A204.1 (cell line): ENCODE measurements around the gene TTC19.
A peak's percentile ranks its signal among the peaks of the same experiment; 100 is the strongest.
"Not testable (repeated sequence)": the region's sequence is repeated elsewhere in the genome, so short reads cannot be mapped to it uniquely, and the experiment has no call there.

Source experiments
- FAIRE-seq: peaks from 2 replicates; lab custom pipeline; 2012; peaks lifted over from hg19 to GRCh38; lab: Jason Lieb, UNC

TTC19 gene

GRCh38 chr17:15973016-15973415, 26.6 kb upstream of the TTC19 start:
- FAIRE-seq: no peak

- FAIRE-seq: no peak
Measured at GRCh38 chr17:15973834-15974233, 25.8 kb upstream of the TTC19 start.

GRCh38 chr17:15977894-15978293, 21.7 kb upstream of the TTC19 start:
- FAIRE-seq: no peak

- FAIRE-seq: no peak
Measured at GRCh38 chr17:15978606-15979005, 21.0 kb upstream of the TTC19 start.

- FAIRE-seq: not testable (repeated sequence)
Measured at GRCh38 chr17:15979013-15979412, 20.6 kb upstream of the TTC19 start.

GRCh38 chr17:15981208-15981607, 18.4 kb upstream of the TTC19 start:
- FAIRE-seq: no peak

GRCh38 chr17:15981646-15982580, 17.7 kb upstream of the TTC19 start:
- no peak for FAIRE-seq

GRCh38 chr17:15996322-15996721, 3.3 kb upstream of the TTC19 start:
- FAIRE-seq: no peak

GRCh38 chr17:15998031-15998562, 1.5 kb upstream of the TTC19 start:
- no peak for FAIRE-seq

- FAIRE-seq: no peak
Measured at GRCh38 chr17:15999974-16000827, 577 bp downstream of the TTC19 start.

- no peak for FAIRE-seq
Measured at GRCh38 chr17:16001226-16001897, 1.7 kb downstream of the TTC19 start.

GRCh38 chr17:16002708-16003260, 3.2 kb downstream of the TTC19 start:
- FAIRE-seq: no peak

- FAIRE-seq: no peak
Measured at GRCh38 chr17:16003841-16004240, 4.2 kb downstream of the TTC19 start.

GRCh38 chr17:16005636-16006035, 6.0 kb downstream of the TTC19 start:
- no peak for FAIRE-seq

- no peak for FAIRE-seq
Measured at GRCh38 chr17:16007439-16007838, 7.8 kb downstream of the TTC19 start.

- peak; percentile 27 for FAIRE-seq
Measured at GRCh38 chr17:16013943-16014407, 14.4 kb downstream of the TTC19 start.

- no peak for FAIRE-seq
Measured at GRCh38 chr17:16019347-16019746, 19.7 kb downstream of the TTC19 start.

GRCh38 chr17:16023881-16024280, 24.3 kb downstream of the TTC19 start:
- FAIRE-seq: no peak

GRCh38 chr17:16025202-16025601, 25.6 kb downstream of the TTC19 start:
- FAIRE-seq: no peak

- FAIRE-seq: no peak
Measured at GRCh38 chr17:16026895-16027294, 27.3 kb downstream of the TTC19 start.

- FAIRE-seq: no peak
Measured at GRCh38 chr17:16027708-16028584, 28.3 kb downstream of the TTC19 start.
